ENCODE measurements around the gene RNF169.

DNA sequence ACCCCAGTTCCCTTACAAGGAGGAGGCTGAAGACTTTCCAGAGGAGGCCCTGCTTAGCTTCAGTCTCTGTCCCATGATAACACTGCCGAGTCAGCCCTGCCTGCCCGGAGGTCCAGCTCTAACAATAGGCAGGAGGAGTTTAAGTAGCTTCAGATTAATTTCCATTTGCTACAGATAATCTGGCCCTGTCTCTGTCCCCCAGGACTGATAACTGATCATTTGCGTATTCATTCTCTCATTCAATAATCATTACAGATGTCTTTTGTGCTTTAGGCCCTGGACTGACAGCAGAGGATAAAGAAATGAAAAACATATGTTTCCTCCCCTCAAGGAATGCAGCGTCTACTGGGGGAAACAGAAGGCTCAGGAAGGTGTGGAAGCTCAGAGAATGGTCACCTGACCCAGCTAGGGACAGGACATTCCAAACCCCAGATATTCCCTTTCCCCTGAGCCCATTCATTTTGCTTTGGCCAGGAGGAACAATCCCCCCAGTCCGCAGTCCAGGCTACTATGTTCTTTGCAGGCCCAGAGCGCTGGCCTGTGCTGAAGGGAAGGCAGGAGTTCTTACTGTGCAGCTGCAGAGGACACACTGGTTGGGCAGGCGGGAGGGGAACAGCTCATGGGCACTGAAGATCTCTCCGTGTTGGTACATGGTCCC is 38.2 kb upstream of the RNF169 start:
- no peak for TF ChIP-seq POLR2A (IDR thresholded peaks at IDR 0.05)
- no peak for TF ChIP-seq CTCF (IDR thresholded peaks at IDR 0.05)
